HepG2 (cell line): ENCODE measurements around the gene NCBP2L. TPM values are rescaled to one million over a fixed set of nuclear protein-coding genes. Genes with fewer than 3 reads are reported as not detected.

ENCODE experiments used
- ATAC-seq: fragments of 200-7000 bp; cut with Tn5 transposase; 3 replicates; pipeline ENCODE4 v1.9.1; 2020; ENCODE audit warnings: mild to moderate bottlenecking, moderate library complexity
- BruUV-seq: library from RNA; stranded (reverse); fragments of 400-500 nt; replicated peaks from 2 replicates; lab custom pipeline; 2021; lab: Mats Ljungman, UMichigan
- CTCF ChIA-PET: fragments of 300-600 bp; formaldehyde crosslinking; extraction: SDS; loops from one replicate; lab custom pipeline; 2021; ENCODE audit warnings: low total read pairs, inconsistent platforms, low intra/inter-chr PET ratio; lab: Yijun Ruan, JAX
- POLR2A ChIA-PET: fragments of 350-600 bp; sonication (Branson Sonifier 250); formaldehyde crosslinking; loops from one replicate; lab custom pipeline; 2020; ENCODE audit warnings: antibody characterized with exemption, inconsistent platforms; lab: Yijun Ruan, JAX
- DNase-seq: peaks from one replicate; pipeline ENCODE4 v3.0.0-alpha.2; 2015; ENCODE audit warnings: low spot score
- FAIRE-seq: peaks from 3 replicates; lab custom pipeline; 2011; peaks lifted over from hg19 to GRCh38; lab: Jason Lieb, UNC
- H2AFZ ChIP-seq: one replicate; pipeline ENCODE4 v1.6.1; 2011; ENCODE audit warnings: low read length, inconsistent platforms
- H3K27ac ChIP-seq: fragments of 300-600 bp; 3 replicates; pipeline ENCODE4 v1.8.0; 2011; ENCODE audit warnings: mixed run types, mild to moderate bottlenecking, mixed read lengths, low read length, inconsistent platforms; ENCODE audit not compliant: insufficient read depth; ENCODE audit errors: extremely low read length
- H3K27me3 ChIP-seq, 2 experiments: fragments of 200-600 bp in 1 of 2; 2 replicates in 1 of 2; 3 replicates in 1 of 2; pipeline versions ENCODE4 v1.6.0 to v1.8.0; 2011; ENCODE audit warnings: low read length in 2 of 2, mild to moderate bottlenecking in 2 of 2, moderate library complexity in 2 of 2, inconsistent platforms in 1 of 2; ENCODE audit not compliant: insufficient read depth in 2 of 2, control insufficient read depth in 1 of 2
- H3K36me3 ChIP-seq, 2 experiments: fragments of 200-600 bp in 1 of 2; replicated peaks in 1 of 2; 2 replicates in 1 of 2; 3 replicates in 1 of 2; pipeline versions ENCODE4 v1.5.1 to v1.8.0; 2011; ENCODE audit warnings: low read length in 2 of 2, inconsistent platforms in 1 of 2; ENCODE audit not compliant: insufficient read depth in 2 of 2, control insufficient read depth in 1 of 2
- H3K4me1 ChIP-seq: 2 replicates; pipeline ENCODE4 v1.5.1; 2012; ENCODE audit warnings: low read length, inconsistent platforms; ENCODE audit not compliant: insufficient read depth
- H3K4me2 ChIP-seq: 2 replicates; pipeline ENCODE4 v1.6.0; 2011; ENCODE audit warnings: low read depth, low read length, inconsistent platforms
- H3K4me3 ChIP-seq, 3 experiments: fragments of 200-600 bp in 1 of 3; sonication (generic), shearing (Covaris generic) in 1 of 3; replicated peaks in 1 of 3; 2 replicates each; pipeline ENCODE4 v1.5.1; 2011 to 2016; ENCODE audit warnings: low read length in 3 of 3, inconsistent platforms in 2 of 3, low read depth in 2 of 3, mild to moderate bottlenecking in 2 of 3, control low read depth in 1 of 3, mixed read lengths in 1 of 3; ENCODE audit not compliant: insufficient read depth in 1 of 3
- H3K79me2 ChIP-seq: one replicate; pipeline ENCODE4 v1.6.1; 2011; ENCODE audit warnings: low read length, inconsistent platforms; ENCODE audit not compliant: insufficient read depth
- H3K9ac ChIP-seq: 2 replicates; pipeline ENCODE4 v1.6.0; 2011; ENCODE audit warnings: mild to moderate bottlenecking, low read depth, low read length, inconsistent platforms; ENCODE audit not compliant: insufficient read depth
- H3K9me3 ChIP-seq: 2 replicates; pipeline ENCODE4 v1.5.1; 2012; ENCODE audit warnings: mild to moderate bottlenecking, low read length
- H4K20me1 ChIP-seq: 2 replicates; pipeline ENCODE4 v1.6.0; 2011; ENCODE audit warnings: inconsistent platforms, mild to moderate bottlenecking, low read length, moderate library complexity; ENCODE audit not compliant: insufficient read depth
- GATAD2A ChIP-seq: IDR thresholded peaks from 2 replicates; pipeline ENCODE4 v1.6.1; 2016
- KLF15 ChIP-seq: sonication (generic); formaldehyde crosslinking; IDR thresholded peaks from 2 replicates; pipeline ENCODE4 v1.8.1; 2023; ENCODE audit warnings: borderline replicate concordance, mild to moderate bottlenecking, inconsistent platforms, missing genetic modification reagents, mixed read lengths
- POLR2AphosphoS2 ChIP-seq: IDR thresholded peaks from 2 replicates; pipeline ENCODE4 v1.6.1; 2011; ENCODE audit warnings: low read depth, low read length, improper control_type of control experiment
- PTBP1 ChIP-seq: fragments of 200-400 bp; formaldehyde crosslinking; IDR thresholded peaks from 2 replicates; pipeline ENCODE4 v1.6.1; 2018; ENCODE audit warnings: low read length, low read depth; ENCODE audit not compliant: poor library complexity, severe bottlenecking
- SKI ChIP-seq: fragments of 450-650 bp; IDR thresholded peaks from one replicate; pipeline ENCODE4 v1.6.1; 2018; ENCODE audit warnings: mild to moderate bottlenecking; ENCODE audit not compliant: partially characterized antibody
- SMARCE1 ChIP-seq: fragments of 450-650 bp; IDR thresholded peaks from 2 replicates; pipeline ENCODE4 v1.6.1; 2017; ENCODE audit warnings: borderline replicate concordance
- U2AF1 ChIP-seq: fragments of 200-400 bp; formaldehyde crosslinking; optimal IDR thresholded peaks from 2 replicates; pipeline ENCODE3; 2017; ENCODE audit warnings: mild to moderate bottlenecking, low read depth, low read length
- ZNF253 ChIP-seq: sonication (generic); formaldehyde crosslinking; IDR thresholded peaks from 2 replicates; pipeline ENCODE4 v1.8.0; 2022; ENCODE audit warnings: mild to moderate bottlenecking, missing genetic modification reagents, borderline replicate concordance
- ZNF468 ChIP-seq: sonication (generic); formaldehyde crosslinking; IDR thresholded peaks from 2 replicates; pipeline ENCODE4 v1.8.0; 2022; ENCODE audit warnings: mild to moderate bottlenecking, moderate library complexity, missing genetic modification reagents
- ZNF761 ChIP-seq: sonication (generic); formaldehyde crosslinking; conservative IDR thresholded peaks from 2 replicates; pipeline ENCODE4 v1.4.0; 2020; ENCODE audit warnings: mild to moderate bottlenecking, missing genetic modification reagents
- WGBS: methylation state at CpG from one replicate; pipeline ENCODE4 v1.1.6; 2017; ENCODE audit warnings: low lambda C conversion rate; 5-methylcytosine and 5-hydroxymethylcytosine counted together
- in situ Hi-C: cut with HindIII; loops from 2 replicates; pipeline ENCODE4 v1.10.0; 2017; ENCODE audit warnings: low pct_unique_long_range_greater_than_20kb; ENCODE audit not compliant: extremely low pct_ligation_motif_present
- intact Hi-C: fragments of 100-400 bp; cut with micrococcal nuclease; formaldehyde crosslinking; loops from one replicate; pipeline ENCODE4 v1.10.0; 2022; ENCODE audit not compliant: unreplicated experiment
- polyA plus RNA-seq, 8 experiments: library from polyadenylated mRNA; depleted of rRNA in 3 of 8; stranded (reverse) in 7 of 8; unstranded in 1 of 8; fragments of >200 nt; fragmentation: Illumina TruSeq in 4 of 8; extraction: Trizol in 4 of 8; gene quantifications; 2 replicates each; pipeline versions ENCODE4 v1.2.1 to v1.2.3, GENCODE V29; 2011 to 2016; ENCODE audit warnings: low read depth in 4 of 8, missing spikeins in 1 of 8, mixed read lengths in 1 of 8; ENCODE audit not compliant: insufficient read depth in 1 of 8
- total RNA-seq, 5 experiments: library from RNA; depleted of rRNA; stranded (reverse); fragments of >200 nt; fragmentation: Illumina TruSeq; extraction: Trizol; gene quantifications; 2 replicates each; pipeline ENCODE4 v1.2.3, GENCODE V29; 2016; ENCODE audit warnings: low read depth in 1 of 5
- TF ChIP-seq, protein P1 (sequence below): IDR thresholded peaks from 2 replicates; pipeline ENCODE4 v1.6.1; 2016; ENCODE audit warnings: mild to moderate bottlenecking, missing biosample characterization, missing genetic modification reagents
- TF ChIP-seq, protein P2 (sequence below): fragments of 450-650 bp; IDR thresholded peaks from 2 replicates; pipeline ENCODE4 v1.6.1; 2017

The NCBP2L gene
- total and polyA plus RNA-seq, 2 of the 13 experiments (the other 11 are each of a cell fraction or from before 2014, with no cell fraction given), result not detected

DNA sequence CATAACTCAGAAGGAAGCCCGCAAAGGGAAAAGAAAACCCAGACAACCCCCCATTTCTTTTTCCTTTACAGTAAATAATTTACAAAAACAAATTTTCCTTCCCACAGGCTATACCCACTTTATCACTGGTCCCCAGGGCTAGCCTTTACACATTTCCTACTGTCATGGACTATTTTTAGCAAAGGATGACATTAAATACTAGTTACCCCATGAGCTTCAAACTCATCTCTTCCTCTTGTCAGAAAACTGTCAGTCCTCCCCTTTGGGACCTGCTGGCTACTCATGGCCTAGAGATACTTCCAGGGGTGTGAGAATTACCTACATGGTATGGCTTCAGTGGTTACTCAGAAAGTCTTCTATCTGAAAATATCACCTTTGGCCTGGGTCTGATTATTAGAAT, 13.9 kb upstream of the NCBP2L start:
- Histone ChIP-seq H3K9me3 (no peaks in the 10 kb centered on the region), H3K4me1 (no peaks in the 10 kb centered on the region), H4K20me1 (no peaks in the 10 kb centered on the region), H3K79me2 (no peaks in the 10 kb centered on the region), H3K27ac (no peak overlapping the region), H3K27me3 (no peaks in the 10 kb centered on the region), H3K4me2 (no peak overlapping the region), H3K36me3 (no peaks in the 10 kb centered on the region), H2AFZ (no peak overlapping the region), H3K4me3 (no peak overlapping the region), H3K9ac (no peak overlapping the region)
- BruUV-seq, result no TSS peak
- no peak for ATAC-seq
- no peak for TF ChIP-seq PTBP1
- TF ChIP-seq POLR2AphosphoS2, result no peak
- TF ChIP-seq KLF15 (CRISPR knock-in tag), result no peak
- no peak for TF ChIP-seq ZNF468 (CRISPR knock-in tag)
- no peak for TF ChIP-seq SMARCE1
- no peak for TF ChIP-seq U2AF1
- TF ChIP-seq GATAD2A (CRISPR knock-in tag), result no peak
- TF ChIP-seq, protein P1, sequence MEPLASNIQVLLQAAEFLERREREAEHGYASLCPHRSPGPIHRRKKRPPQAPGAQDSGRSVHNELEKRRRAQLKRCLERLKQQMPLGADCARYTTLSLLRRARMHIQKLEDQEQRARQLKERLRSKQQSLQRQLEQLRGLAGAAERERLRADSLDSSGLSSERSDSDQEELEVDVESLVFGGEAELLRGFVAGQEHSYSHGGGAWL (CRISPR knock-in tag), result no peak
- TF ChIP-seq SKI, result no peak
- no peak for TF ChIP-seq ZNF761 (CRISPR knock-in tag)
- no peak for TF ChIP-seq ZNF253 (CRISPR knock-in tag)
- TF ChIP-seq, protein P2, sequence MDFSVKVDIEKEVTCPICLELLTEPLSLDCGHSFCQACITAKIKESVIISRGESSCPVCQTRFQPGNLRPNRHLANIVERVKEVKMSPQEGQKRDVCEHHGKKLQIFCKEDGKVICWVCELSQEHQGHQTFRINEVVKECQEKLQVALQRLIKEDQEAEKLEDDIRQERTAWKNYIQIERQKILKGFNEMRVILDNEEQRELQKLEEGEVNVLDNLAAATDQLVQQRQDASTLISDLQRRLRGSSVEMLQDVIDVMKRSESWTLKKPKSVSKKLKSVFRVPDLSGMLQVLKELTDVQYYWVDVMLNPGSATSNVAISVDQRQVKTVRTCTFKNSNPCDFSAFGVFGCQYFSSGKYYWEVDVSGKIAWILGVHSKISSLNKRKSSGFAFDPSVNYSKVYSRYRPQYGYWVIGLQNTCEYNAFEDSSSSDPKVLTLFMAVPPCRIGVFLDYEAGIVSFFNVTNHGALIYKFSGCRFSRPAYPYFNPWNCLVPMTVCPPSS, result no peak
- no peak for FAIRE-seq
- in situ Hi-C loops (no loop called here), intact Hi-C loops (no loop called here)
- ChIA-PET CTCF (no interaction called here), POLR2A (no interaction called here)
- no peak for DNase-seq
- WGBS, result 92% methylated on average over 1 of the region's 1 CpG
